Measurements from ENCODE around the gene MBTD1.

DNA sequence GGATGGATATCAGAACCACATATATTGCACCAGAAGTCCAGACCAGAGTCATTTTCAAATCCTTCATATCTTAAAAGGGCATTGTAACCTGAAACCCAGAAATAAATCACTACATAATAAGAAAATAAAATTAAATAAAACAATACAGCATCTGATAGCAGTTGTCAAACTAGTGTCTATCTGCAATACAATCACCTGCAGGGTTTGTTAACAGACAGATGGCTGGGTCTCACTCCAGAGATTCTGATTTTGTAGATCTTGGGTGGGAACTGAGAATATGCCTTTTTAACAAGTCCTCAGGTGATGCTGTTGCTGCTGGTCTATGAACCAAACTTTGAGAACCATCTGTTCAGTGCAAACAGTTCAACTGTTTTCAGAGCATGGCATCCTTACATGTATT is 56.0 kb downstream of the MBTD1 start:
- TF ChIP-seq POLR2A (IDR thresholded peaks at IDR 0.05) (no peak), EP300 (IDR thresholded peaks at IDR 0.05) (no peak)
- TF ChIP-seq, protein P1, sequence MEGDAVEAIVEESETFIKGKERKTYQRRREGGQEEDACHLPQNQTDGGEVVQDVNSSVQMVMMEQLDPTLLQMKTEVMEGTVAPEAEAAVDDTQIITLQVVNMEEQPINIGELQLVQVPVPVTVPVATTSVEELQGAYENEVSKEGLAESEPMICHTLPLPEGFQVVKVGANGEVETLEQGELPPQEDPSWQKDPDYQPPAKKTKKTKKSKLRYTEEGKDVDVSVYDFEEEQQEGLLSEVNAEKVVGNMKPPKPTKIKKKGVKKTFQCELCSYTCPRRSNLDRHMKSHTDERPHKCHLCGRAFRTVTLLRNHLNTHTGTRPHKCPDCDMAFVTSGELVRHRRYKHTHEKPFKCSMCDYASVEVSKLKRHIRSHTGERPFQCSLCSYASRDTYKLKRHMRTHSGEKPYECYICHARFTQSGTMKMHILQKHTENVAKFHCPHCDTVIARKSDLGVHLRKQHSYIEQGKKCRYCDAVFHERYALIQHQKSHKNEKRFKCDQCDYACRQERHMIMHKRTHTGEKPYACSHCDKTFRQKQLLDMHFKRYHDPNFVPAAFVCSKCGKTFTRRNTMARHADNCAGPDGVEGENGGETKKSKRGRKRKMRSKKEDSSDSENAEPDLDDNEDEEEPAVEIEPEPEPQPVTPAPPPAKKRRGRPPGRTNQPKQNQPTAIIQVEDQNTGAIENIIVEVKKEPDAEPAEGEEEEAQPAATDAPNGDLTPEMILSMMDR (IDR thresholded peaks at IDR 0.05), result no peak
